T-helper 1 cell treated with Interleukin-12 subunit alpha and Interleukin-12 subunit beta and Interleukin-4 antibody, amounts not matched to agents 30 ng/mL and 1 ng/mL, for 36 hours (primary cell): ENCODE data around the gene CCP110. TPM values are rescaled to one million over a fixed set of nuclear protein-coding genes. Genes with fewer than 3 reads are reported as not detected.

Source experiments
- intact Hi-C: fragments of 100-400 bp; cut with micrococcal nuclease; formaldehyde crosslinking; loops from one replicate; pipeline ENCODE4 v1.15.1; 2024
- total RNA-seq: library from RNA; stranded (reverse); gene quantifications from 2 replicates; pipeline ENCODE4 v1.2.3, GENCODE V29; 2022

The CCP110 gene
- total RNA-seq, 1 donor from 2014 or later, result 30.8 TPM

GRCh38 chr16:19589771-19590302 is 66.1 kb downstream of the CCP110 start:
- intact Hi-C loops, result no loop called here

DNA sequence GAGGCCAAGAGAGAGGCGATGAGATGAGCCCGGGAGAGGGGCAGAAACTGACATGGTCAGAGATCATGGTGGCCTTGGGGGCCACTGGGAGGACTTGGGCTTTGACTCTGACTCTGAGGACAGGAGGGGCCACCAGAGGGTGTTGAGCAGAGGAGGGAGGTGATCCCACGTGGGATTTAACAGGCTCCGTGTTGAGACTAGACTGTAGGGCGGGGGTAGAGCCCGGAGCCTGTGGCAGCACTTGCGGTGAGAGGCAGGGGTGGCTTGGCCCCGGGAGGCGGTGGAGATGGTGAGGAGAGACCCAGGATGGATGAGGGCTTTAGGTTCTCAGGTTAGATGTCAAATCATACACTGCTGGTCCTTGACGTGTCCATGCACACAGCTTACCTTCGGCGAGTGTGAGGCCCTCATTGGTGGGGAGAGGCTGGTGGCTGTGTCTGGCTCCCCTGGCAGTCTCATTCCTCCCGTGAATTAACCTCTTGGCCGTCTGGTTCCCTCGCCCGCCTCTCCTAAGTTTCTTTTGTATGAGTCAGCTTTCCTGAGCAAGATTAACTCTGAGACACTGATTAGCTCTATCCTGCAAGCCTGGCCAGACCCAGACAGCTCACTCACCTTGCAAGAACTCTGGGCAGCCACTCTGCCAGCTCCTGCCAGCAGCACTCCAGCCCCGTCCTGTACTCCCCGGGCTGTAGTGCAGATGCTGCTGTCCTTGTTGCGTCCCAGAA is 71.5 kb downstream of the CCP110 start:
- intact Hi-C loops, result no loop called here

DNA sequence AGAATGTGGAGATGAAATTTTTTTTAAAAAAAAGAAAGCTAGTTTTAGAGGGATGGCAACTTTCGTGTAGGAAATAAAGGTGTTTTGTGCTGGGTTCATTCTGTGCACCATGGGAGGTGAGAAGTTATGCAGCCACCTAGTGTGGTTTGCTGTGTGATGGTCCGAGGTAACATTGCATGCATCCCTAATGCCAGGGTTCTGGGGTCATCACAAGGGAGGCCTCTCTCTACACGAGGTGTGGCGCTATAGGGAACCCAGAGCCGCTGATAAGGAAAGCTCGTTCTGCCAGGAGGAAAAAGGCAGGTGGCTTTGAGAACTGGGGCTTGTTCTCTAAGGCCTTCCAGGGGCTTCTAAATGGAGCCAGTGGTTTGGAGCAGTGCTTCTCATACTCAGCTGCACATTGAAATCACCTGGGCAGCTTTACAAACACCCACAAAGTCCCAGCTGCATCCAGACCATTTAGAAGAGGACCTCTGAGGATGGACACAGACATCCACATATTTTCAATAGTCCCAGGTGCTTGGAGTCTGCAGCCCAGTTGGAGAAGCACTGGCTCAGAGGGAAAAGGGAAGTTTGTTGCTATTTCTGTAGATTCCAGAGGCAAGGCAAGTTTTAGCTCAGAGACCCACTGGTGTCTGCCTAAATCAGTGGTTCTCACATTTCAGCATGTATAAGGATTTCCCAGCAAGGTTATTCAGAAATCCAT is 75.2 kb downstream of the CCP110 start:
- intact Hi-C loops, result no loop called here

DNA sequence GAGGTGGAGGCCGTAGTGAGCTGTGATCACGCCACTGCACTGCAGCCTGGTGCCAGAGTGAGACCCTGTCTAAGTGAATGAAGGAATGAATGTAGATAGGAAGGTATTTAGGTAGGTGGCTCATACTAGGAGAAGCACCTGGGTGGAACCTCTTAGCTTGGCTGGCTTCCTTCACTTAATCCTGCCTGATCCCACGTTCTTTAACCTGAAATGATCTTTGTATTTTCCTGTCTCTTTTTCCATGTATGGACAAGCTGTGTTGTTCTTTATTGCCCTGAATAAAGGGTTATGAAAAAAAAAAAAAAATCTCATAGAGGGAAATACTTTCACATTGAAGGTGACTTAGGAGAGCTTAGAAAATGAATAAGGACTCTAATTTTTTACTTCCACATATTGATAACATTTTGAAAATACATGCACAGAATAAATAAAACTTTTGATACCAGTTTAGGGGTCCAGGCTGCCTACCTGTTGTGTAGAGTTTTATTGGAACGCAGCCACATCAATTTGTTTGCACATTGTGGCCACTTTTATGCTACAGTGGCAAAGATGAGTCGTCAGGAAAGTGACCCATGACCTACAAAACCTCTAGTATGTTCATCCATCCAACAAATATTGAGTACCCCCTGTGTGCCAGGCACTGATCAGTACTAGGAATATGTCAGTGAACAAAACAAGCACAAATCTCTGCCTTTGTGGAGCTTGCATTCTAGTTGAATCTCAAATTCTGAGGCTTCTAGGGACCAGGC is 76.4 kb downstream of the CCP110 start:
- intact Hi-C loops, result loop anchor here (5.0 to 10.0 kb wide), 2 partner anchors 117 to 785 kb away; partner anchors contain the start of genes IQCK and KNOP1

DNA sequence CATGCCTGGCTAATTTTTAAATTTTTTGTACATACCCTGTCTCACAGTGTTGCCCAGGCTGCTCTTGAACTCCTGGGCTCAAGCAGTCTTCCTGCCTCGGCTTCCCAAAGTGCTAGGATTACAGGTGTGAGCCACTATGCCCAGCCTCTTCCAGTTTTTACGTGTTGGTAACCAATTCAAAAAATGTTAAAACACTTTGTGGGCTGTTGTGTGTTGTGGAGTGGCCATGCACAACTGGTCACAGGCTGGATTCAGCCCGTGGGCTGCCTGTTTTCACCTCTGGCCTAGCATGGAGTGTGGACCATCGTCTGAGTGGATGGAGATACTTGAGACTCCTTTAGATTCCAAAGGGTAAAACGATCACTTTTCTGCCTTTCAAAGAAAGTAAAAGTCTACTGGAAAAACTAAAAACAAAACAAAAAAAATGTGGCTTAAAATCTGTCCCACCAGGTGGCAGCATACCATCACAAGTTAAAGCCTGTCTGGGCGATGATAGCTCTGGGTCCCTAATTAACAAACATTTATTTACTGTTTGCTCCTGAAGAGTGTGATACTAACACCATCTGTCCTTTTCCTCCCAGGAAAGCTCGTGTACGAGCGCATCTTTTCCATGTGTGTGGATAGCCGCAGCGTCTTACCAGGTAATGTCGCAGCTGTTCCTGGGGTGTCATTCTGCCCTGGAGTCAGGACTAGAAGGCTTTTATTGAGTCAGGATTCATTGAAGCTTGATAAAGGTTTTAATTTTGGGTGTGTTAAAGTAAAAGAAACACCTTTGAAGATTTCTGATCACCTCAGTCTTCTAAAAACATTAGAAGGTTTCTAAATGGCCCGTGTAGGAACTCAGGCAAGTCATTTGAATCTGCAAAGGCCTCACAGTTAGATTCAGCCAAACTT is 77.6 kb downstream of the CCP110 start:
- intact Hi-C loops, result loop anchor here (1.0 to 10.0 kb wide), 5 partner anchors 18 to 783 kb away; partner anchors contain the start of genes IQCK and KNOP1

Other genes with a start within 250 kb of the CCP110 start
- gene CLEC19A, start 238.2 kb upstream of the CCP110 start, total RNA-seq, result not detected in 2 replicates
- gene TMC5, start 106.1 kb upstream of the CCP110 start, total RNA-seq, result not detected in 2 replicates
- gene GDE1, start 1.8 kb upstream of the CCP110 start, total RNA-seq, result 26.1 and 29.4 TPM in 2 replicates
- 48.7 and 57.5 TPM in 2 replicates for gene VPS35L, start 31.8 kb downstream of the CCP110 start, total RNA-seq
- gene KNOP1, start 194.3 kb downstream of the CCP110 start, total RNA-seq, result 21.2 and 21.8 TPM in 2 replicates
- gene IQCK, start 194.3 kb downstream of the CCP110 start, total RNA-seq, result 0.71 and 0.88 TPM in 2 replicates